Left lung (tissue), 10 donors: ENCODE data around the gene DACT3. TPM values are rescaled to one million over a fixed set of nuclear protein-coding genes. Genes with fewer than 3 reads are reported as not detected.

ENCODE experiments used
- ATAC-seq: fragments of 200-7000 bp; cut with Tn5 transposase; one replicate; pipeline ENCODE4 v1.9.1; 2020; ENCODE audit warnings: moderate library complexity
- DNase-seq, 4 donors: peaks; one replicate each; pipeline ENCODE4 v3.0.0-alpha.2; 2013 to 2020
- H3K27ac ChIP-seq, 2 donors: fragments of 200-600 bp; sonication (generic) in 1 of 2; one replicate each; pipeline versions ENCODE4 v1.5.0 to v1.8.0; 2020 to 2021
- H3K27me3 ChIP-seq, 2 donors: fragments of 200-600 bp; sonication (generic) in 1 of 2; one replicate each; pipeline versions ENCODE4 v1.5.0 to v1.8.0; 2020 to 2021
- H3K36me3 ChIP-seq, 2 donors: fragments of 200-600 bp; sonication (generic) in 1 of 2; one replicate each; pipeline versions ENCODE4 v1.5.0 to v1.8.0; 2020 to 2021
- H3K4me1 ChIP-seq, 2 donors: fragments of 200-600 bp; one replicate each; pipeline ENCODE4 v1.8.0; 2021
- H3K4me3 ChIP-seq, 2 donors: fragments of 200-600 bp; sonication (generic) in 1 of 2; one replicate each; pipeline versions ENCODE4 v1.5.0 to v1.8.0; 2020 to 2021; ENCODE audit warnings: mild to moderate bottlenecking in 1 of 2
- H3K9me3 ChIP-seq, 2 donors: fragments of 200-600 bp; sonication (generic) in 1 of 2; one replicate each; pipeline versions ENCODE4 v1.5.0 to v1.8.0; 2020 to 2021
- CTCF ChIP-seq, 2 donors: fragments of 200-600 bp; sonication (generic) in 1 of 2; IDR thresholded peaks; one replicate each; pipeline versions ENCODE4 v1.5.0 to v1.8.0; 2021; ENCODE audit warnings: antibody characterized with exemption in 2 of 2
- intact Hi-C, 2 donors: fragments of 100-400 bp; cut with DNase I; formaldehyde crosslinking; loops; one replicate each; pipeline versions ENCODE4 v1.11.2 to v1.14.2; 2022
- polyA plus RNA-seq, 6 donors: library from polyadenylated mRNA; unstranded; fragments of 120-200 nt; gene quantifications; one replicate each; pipeline ENCODE4 v1.2.1, GENCODE V29; 2013; ENCODE audit not compliant: insufficient read length in 6 of 6
- total RNA-seq, 2 donors: library from RNA; stranded (reverse); fragmentation: NEBNext Ultra II Directional; extraction: Animal tissue kit (Norgen Biotek cat#: 25700); gene quantifications; one replicate each; pipeline ENCODE4 v1.2.1, GENCODE V29; 2021
- donor health status: DM: no; HTN: yes; CAD: no.
- donor health status: DM: no; HTN: no; CAD: no.

Gene DACT3
- total and polyA plus RNA-seq, 8 donors = 6.6 to 53.4 (median 43.2) TPM

- H3K27ac ChIP-seq = peak overlapping the region in 1 of 2 donors; percentile 44
- H3K36me3 ChIP-seq = no peaks in the 10 kb centered on the region
- no peak for TF ChIP-seq CTCF (IDR thresholded peaks at IDR 0.05)
- DNase-seq (peak in 2 of 4 donors; percentile 85), ATAC-seq (peak; percentile 10)
- no peaks in the 10 kb centered on the region for H3K9me3 ChIP-seq
- no peaks in the 10 kb centered on the region for H3K27me3 ChIP-seq
- intact Hi-C loops = no loop called here
- no peak overlapping the region for H3K4me3 ChIP-seq
- H3K4me1 ChIP-seq = peaks cover 12 to 63% of the 10 kb centered on the region in 2 donors
Observed at GRCh38 chr19:46618670-46619231, 42.2 kb downstream of the DACT3 start.

- intact Hi-C loops = no loop called here
- Histone ChIP-seq H3K4me3 (no peak overlapping the region), H3K27me3 (no peaks in the 10 kb centered on the region), H3K9me3 (no peaks in the 10 kb centered on the region), H3K4me1 (peaks cover 12 to 59% of the 10 kb centered on the region in 2 donors), H3K27ac (no peak overlapping the region), H3K36me3 (no peaks in the 10 kb centered on the region)
- DNase-seq (no peak), ATAC-seq (no peak)
- no peak for TF ChIP-seq CTCF (IDR thresholded peaks at IDR 0.05)
Observed at GRCh38 chr19:46617601-46618000, 43.4 kb downstream of the DACT3 start.

- H3K4me1 ChIP-seq = peaks cover 13 to 62% of the 10 kb centered on the region in 2 donors
- H3K27me3 ChIP-seq = no peaks in the 10 kb centered on the region
- TF ChIP-seq CTCF (IDR thresholded peaks at IDR 0.05) = no peak
- H3K4me3 ChIP-seq = no peak overlapping the region
- intact Hi-C loops = no loop called here
- DNase-seq (peak in 2 of 4 donors; percentile 59 to 86), ATAC-seq (peak; percentile 65)
- H3K36me3 ChIP-seq = no peaks in the 10 kb centered on the region
- H3K9me3 ChIP-seq = no peaks in the 10 kb centered on the region
- no peak overlapping the region for H3K27ac ChIP-seq
Observed at GRCh38 chr19:46616631-46617322, 44.2 kb downstream of the DACT3 start.

- intact Hi-C loops = no loop called here
- ATAC-seq (no peak), DNase-seq (no peak)
- no peak overlapping the region for H3K4me3 ChIP-seq
- H3K27me3 ChIP-seq = no peaks in the 10 kb centered on the region
- no peaks in the 10 kb centered on the region for H3K36me3 ChIP-seq
- TF ChIP-seq CTCF (IDR thresholded peaks at IDR 0.05) = no peak
- H3K9me3 ChIP-seq = no peaks in the 10 kb centered on the region
- H3K27ac ChIP-seq = no peak overlapping the region
- peaks cover 17 to 65% of the 10 kb centered on the region in 2 donors for H3K4me1 ChIP-seq
Observed at GRCh38 chr19:46615966-46616365, 45.0 kb downstream of the DACT3 start.

- H3K9me3 ChIP-seq = no peaks in the 10 kb centered on the region
- TF ChIP-seq CTCF (IDR thresholded peaks at IDR 0.05) = peak; percentile 85 to 93
- ATAC-seq = peak; percentile 90
- H3K4me3 ChIP-seq = no peak overlapping the region
- H3K36me3 ChIP-seq = peaks cover 0 to 14% of the 10 kb centered on the region in 2 donors
- peaks cover 17 to 51% of the 10 kb centered on the region in 2 donors for H3K4me1 ChIP-seq
- intact Hi-C loops = no loop called here
- H3K27ac ChIP-seq = no peak overlapping the region
- no peaks in the 10 kb centered on the region for H3K27me3 ChIP-seq
- peak; percentile 71 to 92 (median 84) for DNase-seq
Observed at GRCh38 chr19:46614114-46614722, 46.8 kb downstream of the DACT3 start.
